A549 (cell line): ENCODE results near the gene PATE1.

Source experiments
- CTCF ChIP-seq: fragments of >200 bp; sonication (Bioruptor Twin); formaldehyde crosslinking; IDR thresholded peaks from 3 replicates; pipeline ENCODE4 v1.5.1; 2016
- JUN ChIP-seq, 2 experiments: fragments of >200 bp; sonication (Bioruptor Twin); formaldehyde crosslinking; IDR thresholded peaks; 2 replicates in 1 of 2; 3 replicates in 1 of 2; pipeline ENCODE4 v1.6.1; 2016 to 2017
- RAD21 ChIP-seq, 2 experiments: fragments of >200 bp in 1 of 2; sonication (Bioruptor Twin) in 1 of 2; formaldehyde crosslinking in 1 of 2; IDR thresholded peaks in 1 of 2; conservative IDR thresholded peaks in 1 of 2; 2 replicates in 1 of 2; 3 replicates in 1 of 2; pipeline ENCODE4 v1.6.1; 2012 to 2018; ENCODE audit warnings: inconsistent platforms in 1 of 2

GRCh38 chr11:125724125-125724524 lies 22.0 kb upstream of the PATE1 start:
- TF ChIP-seq CTCF: 0 out of 3 replicates have a peak, but pooled peaks have one; percentile 8
- no peak for TF ChIP-seq JUN (IDR thresholded peaks at IDR 0.05)
- peak; percentile 14 to 39; a peak in 2 of 5 replicates for TF ChIP-seq RAD21 (conservative IDR thresholded peaks at IDR 0.05 in 1 of 2, IDR thresholded peaks at IDR 0.05 in 1 of 2)
